ENCODE results near the gene CBFA2T2. TPM values are rescaled to one million over a fixed set of nuclear protein-coding genes. Genes with fewer than 3 reads are reported as not detected.
A peak's percentile ranks its signal among the peaks of the same experiment; 100 is the strongest.

Gene CBFA2T2
- polyA plus RNA-seq, 1 donor (not counting 4 experiments of a cell fraction or from before 2014, with no cell fraction given): 6.8 TPM

- Histone ChIP-seq H3K4me1 (ENCODE audit: control insufficient read depth, extremely low read depth, insufficient read depth, low read length) (peaks cover 13% of the 10 kb centered on the region), H4K20me1 (ENCODE audit: control insufficient read depth, extremely low read depth, insufficient read depth, low read length) (no peaks in the 10 kb centered on the region), H3K4me2 (ENCODE audit: control insufficient read depth, extremely low read depth, insufficient read depth, low read depth, low read length) (peak within 1 kb of the TSS; percentile 95), H3K27me3 (ENCODE audit: control insufficient read depth, extremely low read depth, insufficient read depth, low read length) (no peaks in the 10 kb centered on the region), H3K9me3 (ENCODE audit: control insufficient read depth, low read depth, low read length) (no peaks in the 10 kb centered on the region), H3K27ac (ENCODE audit: control insufficient read depth, insufficient read depth, low read length) (peak within 1 kb of the TSS; percentile 38), H3K36me3 (ENCODE audit: control insufficient read depth in 2 of 2, extremely low read depth in 1 of 2, insufficient read depth in 2 of 2, low read length in 2 of 2) (no peaks in the 10 kb centered on the region), H3K9me1 (ENCODE audit: control insufficient read depth, extremely low read depth, insufficient read depth, low read length) (no peaks in the 10 kb centered on the region), H3K4me3 (ENCODE audit: control insufficient read depth in 2 of 3, extremely low read depth in 1 of 3, insufficient read depth in 2 of 3, low read depth in 1 of 3, low read length in 3 of 3) (peak within 1 kb of the TSS; percentile 27 to 84 (median 73)), H3K9ac (ENCODE audit: control insufficient read depth, extremely low read depth, insufficient read depth, low read length) (peak within 1 kb of the TSS; percentile 64), H2AFZ (ENCODE audit: control insufficient read depth, low read length) (peak within 1 kb of the TSS; percentile 79), H3K79me2 (ENCODE audit: control insufficient read depth, insufficient read depth, low read length) (peaks cover 12% of the 10 kb centered on the region)
- no peak for DNase-seq (ENCODE audit: low read depth, low spot score)
- dilution Hi-C loops (cut with MboI; ENCODE audit: extremely low pct_ligation_motif_present, low sequenced_read_pairs): no loop called here
- TF ChIP-seq EZH2 (IDR thresholded peaks at IDR 0.05; ENCODE audit: low read length) (no peak), CTCF (optimal IDR thresholded peaks at IDR 0.05 in 1 of 3, IDR thresholded peaks at IDR 0.05 in 1 of 3, conservative IDR thresholded peaks at IDR 0.05 in 1 of 3; ENCODE audit: extremely low read depth in 1 of 3, insufficient read depth in 2 of 3, low read length in 3 of 3) (peak in 2 of 3 experiments; percentile 21 to 33)
- FAIRE-seq: no peak
These were observed 196.4 kb downstream of the CBFA2T2 start, which contains the start of gene E2F1 for GRCh38 chr20:33686100-33686983. E2F1 (minus strand) TSS chr20:33686385; CDS start chr20:33686264, 121 bp downstream.

- H3K27ac ChIP-seq (ENCODE audit: control insufficient read depth, insufficient read depth, low read length): no peak overlapping the region
- TF ChIP-seq CTCF (optimal IDR thresholded peaks at IDR 0.05 in 1 of 3, IDR thresholded peaks at IDR 0.05 in 1 of 3, conservative IDR thresholded peaks at IDR 0.05 in 1 of 3; ENCODE audit: extremely low read depth in 1 of 3, insufficient read depth in 2 of 3, low read length in 3 of 3) (no peak), EZH2 (IDR thresholded peaks at IDR 0.05; ENCODE audit: low read length) (no peak)
- H3K9me3 ChIP-seq (ENCODE audit: control insufficient read depth, low read depth, low read length): no peaks in the 10 kb centered on the region
- H3K9ac ChIP-seq (ENCODE audit: control insufficient read depth, extremely low read depth, insufficient read depth, low read length): peak overlapping the region; percentile 9
- H2AFZ ChIP-seq (ENCODE audit: control insufficient read depth, low read length): peak overlapping the region; percentile 79
- no peaks in the 10 kb centered on the region for H4K20me1 ChIP-seq (ENCODE audit: control insufficient read depth, extremely low read depth, insufficient read depth, low read length)
- H3K4me2 ChIP-seq (ENCODE audit: control insufficient read depth, extremely low read depth, insufficient read depth, low read depth, low read length): peak overlapping the region; percentile 60
- H3K4me3 ChIP-seq (ENCODE audit: control insufficient read depth in 2 of 3, extremely low read depth in 1 of 3, insufficient read depth in 2 of 3, low read depth in 1 of 3, low read length in 3 of 3): peak overlapping the region in 1 of 3 experiments; percentile 61
- no peaks in the 10 kb centered on the region for H3K9me1 ChIP-seq (ENCODE audit: control insufficient read depth, extremely low read depth, insufficient read depth, low read length)
- dilution Hi-C loops (cut with MboI; ENCODE audit: extremely low pct_ligation_motif_present, low sequenced_read_pairs): no loop called here
- H3K79me2 ChIP-seq (ENCODE audit: control insufficient read depth, insufficient read depth, low read length): peaks cover 12% of the 10 kb centered on the region
- FAIRE-seq (no peak), DNase-seq (ENCODE audit: low read depth, low spot score) (no peak)
- H3K27me3 ChIP-seq (ENCODE audit: control insufficient read depth, extremely low read depth, insufficient read depth, low read length): no peaks in the 10 kb centered on the region
- no peaks in the 10 kb centered on the region for H3K36me3 ChIP-seq (ENCODE audit: control insufficient read depth in 2 of 2, extremely low read depth in 1 of 2, insufficient read depth in 2 of 2, low read length in 2 of 2)
- peaks cover 13% of the 10 kb centered on the region for H3K4me1 ChIP-seq (ENCODE audit: control insufficient read depth, extremely low read depth, insufficient read depth, low read length)
These were observed 197.1 kb downstream of the CBFA2T2 start for GRCh38 chr20:33686984-33687366.

Measured in keratinocyte (primary cell).